Loucy (cell line): ENCODE results near the gene NBAS.
"Not testable (repeated sequence)": the region's sequence is repeated elsewhere in the genome, so short reads cannot be mapped to it uniquely, and the experiment has no call there.

Experiments used
- H2AFZ ChIP-seq: fragments of 200-600 bp; sonication (generic); 2 replicates; pipeline ENCODE4 v1.6.0; 2016; ENCODE audit warnings: antibody characterized with exemption, mild to moderate bottlenecking, low read length, moderate library complexity
- H3F3A ChIP-seq: fragments of 200-600 bp; 2 replicates; pipeline ENCODE4 v1.6.0; 2016; ENCODE audit warnings: antibody characterized with exemption, low read depth, mild to moderate bottlenecking
- H3K27me3 ChIP-seq: fragments of 200-600 bp; sonication (generic); 2 replicates; pipeline ENCODE4 v1.6.1; 2014; ENCODE audit warnings: low read length, mild to moderate bottlenecking; ENCODE audit not compliant: insufficient read depth, poor library complexity, severe bottlenecking
- H3K36me3 ChIP-seq: fragments of 200-600 bp; sonication (generic); 2 replicates; pipeline ENCODE4 v1.6.1; 2016; ENCODE audit warnings: low read length; ENCODE audit not compliant: insufficient read depth
- H3K4me1 ChIP-seq: fragments of 200-600 bp; sonication (generic); 2 replicates; pipeline ENCODE4 v1.5.1; 2014; ENCODE audit warnings: low read length, mild to moderate bottlenecking; ENCODE audit not compliant: insufficient read depth, poor library complexity, severe bottlenecking
- H3K4me2 ChIP-seq: fragments of 200-600 bp; sonication (generic); 2 replicates; pipeline ENCODE4 v1.6.0; 2014; ENCODE audit warnings: antibody characterized with exemption, low read length, low read depth, mild to moderate bottlenecking; ENCODE audit not compliant: poor library complexity, severe bottlenecking
- H3K4me3 ChIP-seq: fragments of 200-600 bp; sonication (generic); 2 replicates; pipeline ENCODE4 v1.5.1; 2014; ENCODE audit warnings: low read length, mild to moderate bottlenecking, mixed read lengths; ENCODE audit not compliant: poor library complexity, severe bottlenecking
- H3K79me2 ChIP-seq: fragments of 200-600 bp; sonication (generic); 2 replicates; pipeline ENCODE4 v1.6.1; 2014; ENCODE audit warnings: low read length; ENCODE audit not compliant: insufficient read depth
- H3K9ac ChIP-seq: fragments of 200-600 bp; sonication (generic); 2 replicates; pipeline ENCODE4 v1.6.0; 2014; ENCODE audit warnings: mild to moderate bottlenecking, low read depth, low read length, moderate library complexity; ENCODE audit not compliant: poor library complexity, severe bottlenecking
- H3K9me2 ChIP-seq: fragments of 200-600 bp; sonication (generic); replicated peaks from 2 replicates; pipeline ENCODE4 v1.6.1; 2016; ENCODE audit warnings: low read depth, low read length, mixed read lengths
- H3K9me3 ChIP-seq: fragments of 200-600 bp; sonication (generic); 2 replicates; pipeline ENCODE4 v1.6.1; 2014; ENCODE audit warnings: mild to moderate bottlenecking, antibody characterized with exemption, low read length, low read depth; ENCODE audit not compliant: insufficient read depth
- H4K20me1 ChIP-seq: fragments of 200-600 bp; sonication (generic); 2 replicates; pipeline ENCODE4 v1.6.0; 2014; ENCODE audit warnings: antibody characterized with exemption, low read length, mild to moderate bottlenecking; ENCODE audit not compliant: insufficient read depth, poor library complexity, severe bottlenecking
- CTCF ChIP-seq: fragments of 200-600 bp; sonication (generic); conservative IDR thresholded peaks from 2 replicates; pipeline ENCODE4 v1.5.1; 2014; ENCODE audit warnings: mild to moderate bottlenecking, antibody characterized with exemption, low read length
- EZH2phosphoT487 ChIP-seq: fragments of 200-600 bp; IDR thresholded peaks from 2 replicates; pipeline ENCODE4 v1.6.1; 2018; ENCODE audit warnings: antibody characterized with exemption, mild to moderate bottlenecking, moderate library complexity, borderline replicate concordance

Gene NBAS

GRCh38 chr2:15507061-15507460 lies 54.1 kb downstream of the NBAS start:
- peaks cover 3% of the 10 kb centered on the region; the same call in 1 of the 2 replicates for H3K79me2 ChIP-seq
- H3K4me1 ChIP-seq, result peaks cover 6% of the 10 kb centered on the region
- H3F3A ChIP-seq, result peaks cover 2% of the 10 kb centered on the region; the same call in 1 of the 2 replicates
- peaks cover 3% of the 10 kb centered on the region for H4K20me1 ChIP-seq
- H3K27me3 ChIP-seq, result no peaks in the 10 kb centered on the region
- no peaks in the 10 kb centered on the region for H3K9me3 ChIP-seq
- H3K36me3 ChIP-seq, result peaks cover 73% of the 10 kb centered on the region
- no peak overlapping the region for H2AFZ ChIP-seq
- TF ChIP-seq CTCF (no peak), EZH2phosphoT487 (no peak)
- H3K9me2 ChIP-seq, result no peaks in the 10 kb centered on the region
- H3K9ac ChIP-seq, result no peak overlapping the region
- no peak overlapping the region for H3K4me2 ChIP-seq
- H3K4me3 ChIP-seq, result no peak overlapping the region

GRCh38 chr2:15506229-15506819 lies 54.8 kb downstream of the NBAS start:
- Histone ChIP-seq H2AFZ (no peak overlapping the region), H3K36me3 (peaks cover 73% of the 10 kb centered on the region), H3K9me3 (no peaks in the 10 kb centered on the region), H3K79me2 (peaks cover 3% of the 10 kb centered on the region; the same call in 1 of the 2 replicates), H3K4me1 (peaks cover 6% of the 10 kb centered on the region), H4K20me1 (peaks cover 3% of the 10 kb centered on the region), H3K27me3 (no peaks in the 10 kb centered on the region), H3K4me3 (no peak overlapping the region), H3K4me2 (no peak overlapping the region), H3F3A (peaks cover 2% of the 10 kb centered on the region; the same call in 1 of the 2 replicates), H3K9me2 (no peaks in the 10 kb centered on the region), H3K9ac (no peak overlapping the region)
- no peak for TF ChIP-seq EZH2phosphoT487
- no peak for TF ChIP-seq CTCF

GRCh38 chr2:15504882-15505663 lies 56.1 kb downstream of the NBAS start:
- Histone ChIP-seq H3K4me3 (no peak overlapping the region), H3F3A (peaks cover 2% of the 10 kb centered on the region; the same call in 1 of the 2 replicates), H3K9me3 (no peaks in the 10 kb centered on the region), H3K9ac (no peak overlapping the region), H2AFZ (no peak overlapping the region), H3K27me3 (no peaks in the 10 kb centered on the region), H3K9me2 (no peaks in the 10 kb centered on the region), H3K79me2 (peaks cover 3% of the 10 kb centered on the region; the same call in 1 of the 2 replicates), H4K20me1 (peaks cover 3% of the 10 kb centered on the region), H3K4me2 (no peak overlapping the region), H3K4me1 (peaks cover 6% of the 10 kb centered on the region), H3K36me3 (peaks cover 61% of the 10 kb centered on the region)
- TF ChIP-seq CTCF (no peak), EZH2phosphoT487 (no peak)

- not testable (repeated sequence) for H2AFZ ChIP-seq, H3K4me1 ChIP-seq, H3K27me3 ChIP-seq, H3K4me3 ChIP-seq, H4K20me1 ChIP-seq, H3F3A ChIP-seq, H3K9ac ChIP-seq, H3K9me3 ChIP-seq, H3K4me2 ChIP-seq, H3K79me2 ChIP-seq, H3K9me2 ChIP-seq
- H3K36me3 ChIP-seq, result peaks cover 64% of the 10 kb centered on the region
These were observed 61.9 kb downstream of the NBAS start for GRCh38 chr2:15499251-15499650.
